ENCODE results near the gene MAT2A. TPM values are rescaled to one million over a fixed set of nuclear protein-coding genes. Genes with fewer than 3 reads are reported as not detected.

The MAT2A gene
- total RNA-seq, 1 donor from 2014 or later: 161 TPM

Other genes with a start within 250 kb of the MAT2A start
- gene TGOLN2, start 211.2 kb upstream of the MAT2A start, total RNA-seq: 132 and 163 TPM in 2 replicates
- 36.3 and 67.8 TPM in 2 replicates for gene RETSAT, start 184.6 kb upstream of the MAT2A start, total RNA-seq
- 8.3 and 17.9 TPM in 2 replicates for gene ELMOD3, start 184.4 kb upstream of the MAT2A start, total RNA-seq
- 73.1 and 75.6 TPM in 2 replicates for gene CAPG, start 128.8 kb upstream of the MAT2A start, total RNA-seq
- gene SH2D6, start 120.5 kb upstream of the MAT2A start, total RNA-seq: 0.13 TPM in 1 of 2 replicates, not detected in the other
- gene GGCX, start 22.3 kb downstream of the MAT2A start, total RNA-seq: 39.1 and 68.9 TPM in 2 replicates
- 14.6 and 19.2 TPM in 2 replicates for gene VAMP8, start 38.4 kb downstream of the MAT2A start, total RNA-seq
- 60.0 and 101 TPM in 2 replicates for gene VAMP5, start 45.3 kb downstream of the MAT2A start, total RNA-seq
- 164 and 248 TPM in 2 replicates for gene RNF181, start 56.6 kb downstream of the MAT2A start, total RNA-seq
- gene TMEM150A, start 63.5 kb downstream of the MAT2A start, total RNA-seq: 8.5 and 8.8 TPM in 2 replicates
- 20.6 and 21.2 TPM in 2 replicates for gene C2orf68, start 72.9 kb downstream of the MAT2A start, total RNA-seq
- 56.8 and 75.7 TPM in 2 replicates for gene USP39, start 77.0 kb downstream of the MAT2A start, total RNA-seq
- gene SFTPB, start 129.0 kb downstream of the MAT2A start, total RNA-seq: not detected in 2 replicates
- gene GNLY, start 155.2 kb downstream of the MAT2A start, total RNA-seq: not detected in 2 replicates
- gene ATOH8, start 214.8 kb downstream of the MAT2A start, total RNA-seq: 5.7 and 23.8 TPM in 2 replicates

Data from pulmonary artery endothelial cell (primary cell).